Keratinocyte (primary cell): ENCODE measurements around the gene GPR153. TPM values are rescaled to one million over a fixed set of nuclear protein-coding genes. Genes with fewer than 3 reads are reported as not detected.

Experiments
- DNase-seq: peaks from one replicate; pipeline ENCODE4 v3.0.0-alpha.2; 2011; ENCODE audit warnings: low read depth, missing footprints, low spot score
- FAIRE-seq: peaks from 2 replicates; lab custom pipeline; 2011; peaks lifted over from hg19 to GRCh38; lab: Jason Lieb, UNC
- H2AFZ ChIP-seq: 2 replicates; pipeline ENCODE4 v1.6.0; 2012; ENCODE audit warnings: low read length, control low read depth, inconsistent platforms; ENCODE audit not compliant: control insufficient read depth
- H3K27ac ChIP-seq: 2 replicates; pipeline ENCODE4 v1.5.1; 2011; ENCODE audit warnings: low read length; ENCODE audit not compliant: control insufficient read depth, insufficient read depth
- H3K27me3 ChIP-seq: 3 replicates; pipeline ENCODE4 v1.6.0; 2011; ENCODE audit warnings: low read length; ENCODE audit not compliant: control insufficient read depth, insufficient read depth; ENCODE audit errors: extremely low read depth
- H3K36me3 ChIP-seq, 2 experiments: 2 replicates in 1 of 2; 3 replicates in 1 of 2; pipeline ENCODE4 v1.5.1; 2011; ENCODE audit warnings: low read length in 2 of 2, mild to moderate bottlenecking in 1 of 2; ENCODE audit not compliant: control insufficient read depth in 2 of 2, insufficient read depth in 2 of 2; ENCODE audit errors: extremely low read depth in 1 of 2
- H3K4me1 ChIP-seq: 3 replicates; pipeline ENCODE4 v1.5.1; 2011; ENCODE audit warnings: low read length; ENCODE audit not compliant: control insufficient read depth, insufficient read depth; ENCODE audit errors: extremely low read depth
- H3K4me2 ChIP-seq: 3 replicates; pipeline ENCODE4 v1.6.0; 2011; ENCODE audit warnings: low read depth, low read length; ENCODE audit not compliant: control insufficient read depth, insufficient read depth; ENCODE audit errors: extremely low read depth
- H3K4me3 ChIP-seq, 3 experiments: fragments of 200-600 bp in 1 of 3; sonication (generic) in 1 of 3; 2 replicates in 2 of 3; 3 replicates in 1 of 3; pipeline ENCODE4 v1.5.1; 2011 to 2016; ENCODE audit warnings: low read length in 3 of 3, mild to moderate bottlenecking in 3 of 3, control low read depth in 2 of 3, inconsistent platforms in 1 of 3, low read depth in 1 of 3, mixed read lengths in 1 of 3, mixed run types in 1 of 3, moderate library complexity in 1 of 3; ENCODE audit not compliant: control insufficient read depth in 2 of 3, insufficient read depth in 2 of 3; ENCODE audit errors: extremely low read depth in 1 of 3
- H3K79me2 ChIP-seq: 2 replicates; pipeline ENCODE4 v1.6.0; 2012; ENCODE audit warnings: low read length; ENCODE audit not compliant: control insufficient read depth, insufficient read depth
- H3K9ac ChIP-seq: 3 replicates; pipeline ENCODE4 v1.6.0; 2011; ENCODE audit warnings: low read length; ENCODE audit not compliant: control insufficient read depth, insufficient read depth; ENCODE audit errors: extremely low read depth
- H3K9me1 ChIP-seq: 3 replicates; pipeline ENCODE4 v1.6.0; 2011; ENCODE audit warnings: low read length; ENCODE audit not compliant: control insufficient read depth, insufficient read depth; ENCODE audit errors: extremely low read depth
- H3K9me3 ChIP-seq: 2 replicates; pipeline ENCODE4 v1.5.1; 2012; ENCODE audit warnings: low read depth, low read length; ENCODE audit not compliant: control insufficient read depth
- H4K20me1 ChIP-seq: 3 replicates; pipeline ENCODE4 v1.6.0; 2011; ENCODE audit warnings: low read length; ENCODE audit not compliant: control insufficient read depth, insufficient read depth; ENCODE audit errors: extremely low read depth
- CTCF ChIP-seq, 3 experiments: IDR thresholded peaks in 1 of 3; conservative IDR thresholded peaks in 1 of 3; optimal IDR thresholded peaks in 1 of 3; 2 replicates in 2 of 3; 3 replicates in 1 of 3; pipeline versions ENCODE3 to v1.5.1; 2011; ENCODE audit warnings: low read length in 3 of 3, mild to moderate bottlenecking in 3 of 3, moderate library complexity in 2 of 3, control low read depth in 1 of 3, inconsistent platforms in 1 of 3; ENCODE audit not compliant: insufficient read depth in 2 of 3; ENCODE audit errors: extremely low read depth in 1 of 3
- EZH2 ChIP-seq: IDR thresholded peaks from one replicate; pipeline ENCODE4 v1.6.1; 2012; ENCODE audit warnings: inconsistent platforms, mild to moderate bottlenecking, low read length, moderate library complexity
- dilution Hi-C: fragments of 300-500 bp; cut with MboI; formaldehyde crosslinking; loops from one replicate; pipeline ENCODE4 v1.7.0; 2020; ENCODE audit warnings: low sequenced_read_pairs; ENCODE audit not compliant: extremely low pct_ligation_motif_present
- polyA plus RNA-seq, 5 experiments: library from polyadenylated mRNA; depleted of rRNA in 3 of 5; stranded (reverse) in 3 of 5; stranded (forward) in 1 of 5; unstranded in 1 of 5; fragments of >200 nt; gene quantifications; 1 replicate in 1 of 5; 2 replicates in 3 of 5; 3 replicates in 1 of 5; pipeline versions ENCODE4 v1.2.1 to v1.2.3, GENCODE V29; 2011 to 2012; ENCODE audit warnings: missing spikeins in 2 of 5, low read depth in 1 of 5, low replicate concordance in 1 of 5

GPR153 gene
- polyA plus RNA-seq, 1 donor (not counting 4 experiments of a cell fraction or from before 2014, with no cell fraction given): 7.2 TPM

GRCh38 chr1:6307099-6307498 lies 46.2 kb upstream of the GPR153 start:
- no peak for TF ChIP-seq CTCF (optimal IDR thresholded peaks at IDR 0.05 in 1 of 3, IDR thresholded peaks at IDR 0.05 in 1 of 3, conservative IDR thresholded peaks at IDR 0.05 in 1 of 3; ENCODE audit: extremely low read depth in 1 of 3, insufficient read depth in 2 of 3, low read length in 3 of 3)
- TF ChIP-seq EZH2: no peak
- no peaks in the 10 kb centered on the region for H3K27me3 ChIP-seq
- H3K4me3 ChIP-seq: no peak overlapping the region
- no peak overlapping the region for H2AFZ ChIP-seq
- H3K36me3 ChIP-seq: peaks cover 14 to 17% of the 10 kb centered on the region in 2 experiments
- H3K79me2 ChIP-seq: peaks cover 2% of the 10 kb centered on the region
- no peak overlapping the region for H3K9ac ChIP-seq
- peaks cover 10% of the 10 kb centered on the region for H3K4me1 ChIP-seq
- dilution Hi-C loops: no loop called here
- no peaks in the 10 kb centered on the region for H3K9me1 ChIP-seq
- FAIRE-seq: no peak
- H3K4me2 ChIP-seq: no peak overlapping the region
- H3K9me3 ChIP-seq: no peaks in the 10 kb centered on the region
- no peak overlapping the region for H3K27ac ChIP-seq
- no peaks in the 10 kb centered on the region for H4K20me1 ChIP-seq
- no peak for DNase-seq

GRCh38 chr1:6303397-6304012 lies 42.6 kb upstream of the GPR153 start:
- Histone ChIP-seq H3K27me3 (no peaks in the 10 kb centered on the region), H3K4me3 (no peak overlapping the region), H3K36me3 (peaks cover 16 to 32% of the 10 kb centered on the region in 2 experiments), H3K9me3 (no peaks in the 10 kb centered on the region), H3K27ac (no peak overlapping the region), H2AFZ (no peak overlapping the region), H3K79me2 (peaks cover 9% of the 10 kb centered on the region), H3K9ac (no peak overlapping the region), H3K4me1 (peaks cover 35% of the 10 kb centered on the region), H4K20me1 (no peaks in the 10 kb centered on the region), H3K9me1 (no peaks in the 10 kb centered on the region), H3K4me2 (no peak overlapping the region)
- dilution Hi-C loops: no loop called here
- TF ChIP-seq CTCF (optimal IDR thresholded peaks at IDR 0.05 in 1 of 3, IDR thresholded peaks at IDR 0.05 in 1 of 3, conservative IDR thresholded peaks at IDR 0.05 in 1 of 3; ENCODE audit: extremely low read depth in 1 of 3, insufficient read depth in 2 of 3, low read length in 3 of 3) (no peak), EZH2 (no peak)
- DNase-seq (no peak), FAIRE-seq (no peak)
